Suprapubic skin (tissue), 4 donors: ENCODE results near the gene TBC1D21.

Experiments used
- CTCF ChIP-seq, 2 donors: fragments of 200-600 bp in 1 of 2; fragments of 450-650 bp in 1 of 2; sonication (generic) in 1 of 2; IDR thresholded peaks; one replicate each; pipeline ENCODE4 v1.5.1; 2016 to 2019; ENCODE audit warnings: antibody characterized with exemption in 2 of 2, mild to moderate bottlenecking in 1 of 2, moderate library complexity in 1 of 2
- EP300 ChIP-seq: sonication (generic); formaldehyde crosslinking; IDR thresholded peaks from one replicate; pipeline ENCODE4 v1.6.1; 2017; ENCODE audit warnings: antibody characterized with exemption
- POLR2A ChIP-seq, 2 donors: fragments of 450-650 bp; IDR thresholded peaks; one replicate each; pipeline ENCODE4 v1.6.1; 2017; ENCODE audit warnings: antibody characterized with exemption in 2 of 2, mild to moderate bottlenecking in 2 of 2, moderate library complexity in 2 of 2
- POLR2AphosphoS5 ChIP-seq, 3 donors: sonication (generic); formaldehyde crosslinking; IDR thresholded peaks; one replicate each; pipeline ENCODE4 v1.6.1; 2017; ENCODE audit warnings: antibody characterized with exemption in 3 of 3

GRCh38 chr15:73840771-73841170 is 32.6 kb upstream of the TBC1D21 start:
- TF ChIP-seq CTCF (IDR thresholded peaks at IDR 0.05) (no peak), POLR2A (IDR thresholded peaks at IDR 0.05) (no peak), POLR2AphosphoS5 (IDR thresholded peaks at IDR 0.05) (no peak), EP300 (no peak)
